NCI-H1105 treated with DMSO at 0.1 percent for 48 hours (cell line): Measurements from ENCODE around the gene TMOD3.

Experiments
- DNase-seq: peaks from one replicate; lab custom pipeline; 2025; lab: John Stamatoyannopoulos, UW

Gene TMOD3

DNA sequence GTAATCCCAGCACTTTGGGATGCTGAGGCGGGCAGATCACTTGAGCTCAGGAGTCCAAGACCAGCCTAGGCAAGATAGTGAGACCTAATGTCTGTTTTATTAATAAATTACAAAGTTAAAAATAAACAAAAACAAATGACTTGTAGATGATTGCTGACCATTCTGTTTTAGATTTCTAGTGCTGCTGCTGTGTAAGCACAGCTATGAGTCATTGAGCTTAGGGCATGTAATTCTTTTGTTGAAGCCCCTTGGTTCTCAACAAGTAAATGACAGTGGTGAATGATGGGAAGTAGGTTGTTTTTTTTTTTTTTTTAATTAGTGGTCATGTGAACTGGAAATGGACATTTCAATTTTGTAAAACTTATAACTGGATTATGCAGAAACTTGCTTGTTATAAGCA is 78.9 kb downstream of the TMOD3 start:
- no peak for DNase-seq

- DNase-seq, result no peak
Observed at GRCh38 chr15:51909584-51909983, 80.1 kb downstream of the TMOD3 start.

DNA sequence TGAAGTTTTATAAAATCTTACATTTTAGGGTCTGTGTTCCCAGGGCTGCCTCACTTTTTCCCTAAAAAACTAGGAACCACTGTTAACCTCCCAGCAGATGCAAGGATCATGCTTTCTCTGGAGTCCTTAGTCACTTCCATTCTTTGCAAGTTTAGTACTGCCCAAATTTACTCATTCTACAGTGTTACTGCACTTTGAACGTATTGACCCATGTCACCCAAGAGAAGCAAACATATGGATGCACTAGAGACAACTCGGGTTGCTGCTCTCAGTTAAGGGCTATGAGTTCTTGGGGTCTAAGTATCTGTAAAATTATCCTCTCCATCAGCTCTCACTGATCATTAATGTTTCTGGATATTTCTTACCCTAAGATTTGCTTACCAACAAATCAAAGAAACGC is 83.1 kb downstream of the TMOD3 start:
- DNase-seq, result no peak

- peak; percentile 7 for DNase-seq
Observed at GRCh38 chr15:51917493-51917892, 88.0 kb downstream of the TMOD3 start.

DNA sequence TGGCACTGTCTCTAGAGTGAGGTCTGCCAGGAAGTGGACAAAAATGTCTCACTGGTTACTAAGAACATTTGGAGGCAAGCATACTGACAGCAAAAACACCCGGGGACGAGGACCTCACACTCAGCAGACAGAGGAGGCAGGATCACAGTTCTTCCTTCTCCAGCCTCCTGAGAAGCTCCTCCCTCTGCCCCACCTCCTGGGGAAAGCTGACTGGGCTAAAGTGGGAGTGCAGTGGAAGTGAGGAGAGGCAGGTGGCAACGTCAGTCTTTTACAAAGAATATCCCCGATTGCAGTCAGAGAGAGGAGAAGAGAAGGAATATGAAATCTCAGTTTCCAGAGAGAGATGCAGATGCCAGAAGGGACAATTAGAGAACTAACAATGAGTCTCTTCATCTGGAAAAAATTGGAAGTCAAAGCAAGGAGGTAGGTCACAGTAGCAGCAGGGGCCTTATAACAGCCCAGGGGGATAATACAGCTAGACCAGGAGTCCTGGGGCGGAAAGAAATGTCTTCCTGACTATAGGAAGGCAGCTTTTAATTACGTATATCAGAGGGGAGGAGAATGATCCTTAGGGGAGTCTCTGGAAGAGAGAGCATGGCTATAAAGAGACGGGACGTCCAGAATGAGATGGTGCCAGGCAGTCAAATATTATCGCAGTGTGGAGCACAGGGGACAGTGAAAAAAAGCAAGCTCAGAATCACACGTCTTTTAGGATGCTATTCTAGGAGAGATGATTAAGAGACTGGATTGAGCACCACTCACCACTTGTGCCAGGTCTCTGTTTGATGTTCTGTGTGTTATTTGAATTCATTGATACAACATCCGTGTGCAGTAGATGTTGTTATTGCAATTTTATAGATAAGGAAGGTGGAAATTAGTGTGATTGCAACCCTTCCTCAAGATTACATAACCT is 95.0 kb downstream of the TMOD3 start:
- no peak for DNase-seq

DNA sequence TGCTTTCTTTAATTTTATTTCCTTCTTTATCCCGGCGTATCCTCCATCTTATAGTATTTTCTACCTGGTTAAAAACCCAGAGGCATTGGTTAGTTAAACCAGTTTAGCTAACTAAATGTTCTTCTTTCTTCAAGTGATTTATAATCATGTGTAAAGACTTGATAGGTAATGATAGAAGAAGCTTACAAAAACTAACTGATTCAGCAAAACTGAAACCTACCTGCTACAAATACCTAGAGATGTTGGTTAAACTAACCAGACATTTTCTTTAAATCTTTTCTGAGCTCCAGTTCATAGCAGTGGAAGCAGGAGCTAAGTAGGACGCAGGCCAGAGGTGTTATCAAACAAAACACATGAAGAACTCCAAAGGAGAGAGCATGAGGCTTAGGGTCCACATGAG is 97.4 kb downstream of the TMOD3 start:
- no peak for DNase-seq

DNA sequence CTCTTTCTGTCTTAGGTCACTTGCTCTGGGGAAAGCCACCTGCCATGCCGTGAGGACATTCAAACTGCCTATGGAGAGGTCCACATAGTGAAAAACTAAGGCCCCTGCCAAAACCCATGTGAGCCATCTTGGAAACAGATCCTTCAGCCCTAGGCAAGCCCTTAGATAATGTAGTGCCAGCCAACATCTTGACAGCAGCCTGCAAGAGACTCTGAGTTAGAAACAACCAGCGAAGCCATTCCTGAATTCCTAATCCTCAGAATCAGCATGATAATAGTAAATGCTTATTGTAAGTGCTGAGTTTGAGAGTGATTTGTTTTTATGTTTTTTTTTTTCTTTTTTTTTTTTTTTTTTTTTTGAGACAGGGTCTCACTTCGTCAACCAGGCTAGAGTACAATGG is 101.6 kb downstream of the TMOD3 start:
- DNase-seq, result no peak

- no peak for DNase-seq
Observed at GRCh38 chr15:51931638-51932037, 102.2 kb downstream of the TMOD3 start.

DNA sequence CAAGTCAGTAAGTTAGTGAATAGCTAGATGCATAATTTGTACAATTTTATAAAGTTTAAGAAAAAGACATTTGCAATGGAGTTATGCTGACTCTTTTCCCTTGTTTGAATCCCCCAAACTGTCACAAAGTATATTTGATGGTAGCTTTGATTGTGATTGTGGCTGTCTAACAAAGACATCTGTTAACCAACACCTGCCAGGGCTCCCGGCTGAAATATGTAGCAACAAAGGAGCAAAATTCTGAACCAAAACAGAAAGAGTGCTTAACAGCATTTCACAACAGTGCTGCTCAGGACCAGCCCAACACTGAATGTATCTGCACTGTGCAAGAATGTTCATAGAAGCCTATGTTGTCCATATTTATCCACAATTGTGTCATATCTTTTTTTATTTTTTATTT is 102.7 kb downstream of the TMOD3 start:
- DNase-seq, result no peak

DNA sequence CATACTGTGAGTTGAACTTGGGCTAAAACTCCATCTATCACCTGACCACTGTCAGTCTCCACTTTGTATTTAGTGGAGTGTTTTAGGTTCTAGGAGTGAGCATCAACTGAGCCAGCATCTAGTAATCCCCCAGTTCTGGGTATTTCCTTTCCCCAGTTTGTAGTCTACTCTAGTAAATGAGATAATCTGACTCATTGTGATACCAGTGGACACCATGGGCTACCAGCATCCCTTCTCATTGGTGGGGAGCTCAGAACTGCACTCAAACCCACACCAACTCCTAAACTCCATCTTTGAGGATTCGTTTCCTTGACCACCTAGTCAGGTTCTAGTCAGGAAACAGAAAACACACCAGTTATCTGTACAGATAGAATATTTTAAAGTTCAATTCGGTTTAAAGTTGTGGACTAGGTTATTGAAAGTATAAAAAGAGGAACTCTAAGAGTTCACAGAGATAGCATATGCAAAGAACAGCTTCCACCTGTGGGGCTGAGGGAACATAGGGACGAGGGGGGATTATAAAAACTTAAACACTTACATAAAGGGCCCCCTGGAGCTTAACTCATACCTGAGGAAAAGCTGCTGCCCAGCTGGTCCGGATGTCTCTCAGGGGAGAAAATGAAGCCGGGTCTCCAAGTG is 106.1 kb downstream of the TMOD3 start:
- no peak for DNase-seq

GRCh38 chr15:51936105-51936478 is 106.6 kb downstream of the TMOD3 start:
- DNase-seq, result no peak

GRCh38 chr15:51938286-51938685 is 108.8 kb downstream of the TMOD3 start:
- DNase-seq, result no peak

DNA sequence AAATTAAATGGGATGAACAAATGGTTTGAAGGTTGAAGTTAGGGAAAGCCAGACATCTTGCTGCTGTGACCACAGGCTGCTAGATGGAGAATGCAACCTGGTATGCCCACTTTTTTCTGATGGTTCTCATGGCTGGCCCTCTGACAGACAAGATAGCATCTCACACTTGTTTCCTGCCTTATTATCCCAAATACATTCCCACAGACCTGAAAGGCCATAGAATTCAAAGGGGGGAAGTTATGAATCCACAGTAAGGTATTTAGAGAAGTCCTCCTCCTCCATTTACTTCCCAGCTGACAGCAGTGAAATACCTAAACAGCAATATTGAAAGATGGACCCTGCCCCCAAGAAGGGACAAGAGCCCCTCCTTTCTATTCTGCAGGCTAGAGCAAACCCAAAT is 109.8 kb downstream of the TMOD3 start:
- no peak for DNase-seq

GRCh38 chr15:51947124-51947523 is 117.7 kb downstream of the TMOD3 start:
- no peak for DNase-seq

DNA sequence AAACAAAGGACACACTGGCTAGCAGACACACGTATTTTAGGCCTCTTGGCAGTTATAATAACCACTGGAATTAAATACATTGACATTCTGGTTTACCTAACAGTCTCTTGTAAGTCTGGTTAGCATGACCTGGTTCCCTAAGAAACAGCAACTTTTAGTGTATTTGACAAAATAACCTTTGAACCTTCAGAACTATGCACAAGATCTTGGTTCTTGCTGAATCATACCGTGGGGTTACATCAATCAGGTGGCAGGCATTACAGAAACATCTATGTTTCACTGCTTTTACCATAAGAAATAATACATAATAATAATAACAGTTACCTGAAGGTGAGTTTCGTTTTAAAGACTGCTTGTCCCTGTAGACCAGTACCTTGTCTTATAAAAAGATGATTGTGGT is 123.4 kb downstream of the TMOD3 start:
- DNase-seq, result no peak

DNA sequence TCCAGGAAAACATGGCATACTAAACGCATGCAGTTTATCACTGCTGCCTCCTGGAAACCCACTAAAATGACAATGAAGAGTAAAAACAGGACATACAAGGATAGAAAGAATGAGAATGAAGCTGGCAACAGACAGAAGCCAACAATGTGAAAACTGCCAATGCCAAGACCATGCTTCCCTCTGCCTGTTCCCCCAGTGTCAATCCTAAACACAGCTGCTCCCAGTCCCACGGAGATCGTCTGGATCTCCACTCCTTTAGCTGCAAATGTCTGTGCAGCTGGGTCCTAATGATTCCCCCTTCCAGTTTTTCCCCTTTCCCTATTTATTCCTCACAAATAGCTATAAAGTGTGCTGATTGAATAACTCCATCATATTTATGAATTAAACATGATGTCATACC is 126.1 kb downstream of the TMOD3 start:
- DNase-seq, result no peak
